HG02840 (cell line): ENCODE results near the gene GNB2.
"Not testable (repeated sequence)": the region's sequence is repeated elsewhere in the genome, so short reads cannot be mapped to it uniquely, and the experiment has no call there.

Experiments
- ATAC-seq: cut with Tn5 transposase; IDR thresholded peaks from one replicate; pipeline ENCODE4 v1.9.1; 2021; ENCODE audit warnings: mild to moderate bottlenecking, moderate library complexity, moderate number of reproducible peaks; ENCODE audit not compliant: unreplicated experiment, low FRiP score

The GNB2 gene

GRCh38 chr7:100723732-100724275 is 50.3 kb downstream of the GNB2 start:
- ATAC-seq = no peak

- not testable (repeated sequence) for ATAC-seq
These were observed 50.8 kb downstream of the GNB2 start for GRCh38 chr7:100724364-100724763.

- ATAC-seq = no peak
These were observed 53.6 kb downstream of the GNB2 start for GRCh38 chr7:100726996-100727761.

- no peak for ATAC-seq
These were observed 54.7 kb downstream of the GNB2 start for GRCh38 chr7:100728196-100728595.
